ENCODE results near the gene NOP16.

Gene NOP16

DNA sequence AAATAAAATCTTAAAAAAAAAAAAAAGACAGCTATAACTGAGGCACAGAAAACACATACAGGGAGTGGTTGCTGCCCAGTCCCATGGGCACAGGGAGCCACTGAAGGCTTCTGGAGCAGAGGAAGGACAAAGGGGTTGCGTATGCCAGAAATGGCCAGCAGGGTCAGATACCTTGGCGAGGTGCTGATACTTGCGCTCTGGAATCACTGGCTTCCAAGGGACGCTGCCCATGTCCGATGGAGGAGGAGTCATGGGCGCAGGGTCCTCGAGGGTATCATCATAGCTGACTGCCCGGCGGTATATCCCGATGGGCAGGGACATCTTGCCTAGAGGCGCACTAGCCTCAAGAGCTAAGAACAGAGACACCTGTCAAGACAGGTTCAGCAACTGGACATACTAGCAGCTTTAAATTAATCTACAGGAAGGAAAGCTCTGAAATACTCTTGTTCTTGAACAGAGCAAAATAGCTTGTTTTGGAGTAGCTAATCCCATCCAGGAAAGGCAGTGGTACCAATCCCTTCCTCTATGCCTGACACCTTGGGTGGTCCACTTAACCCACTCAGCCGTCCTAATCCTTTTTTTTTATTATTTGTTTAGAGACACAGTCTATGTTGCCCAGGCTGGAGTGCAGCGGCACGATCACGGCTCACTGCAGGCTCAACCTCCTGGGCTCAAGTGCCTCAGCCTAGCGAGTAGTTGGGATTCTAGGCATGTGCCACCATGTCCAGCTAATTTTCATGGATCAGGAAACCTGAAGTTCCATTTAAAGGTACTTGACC lies 32.8 kb downstream of the NOP16 start:
- no peak for DNase-seq

DNA sequence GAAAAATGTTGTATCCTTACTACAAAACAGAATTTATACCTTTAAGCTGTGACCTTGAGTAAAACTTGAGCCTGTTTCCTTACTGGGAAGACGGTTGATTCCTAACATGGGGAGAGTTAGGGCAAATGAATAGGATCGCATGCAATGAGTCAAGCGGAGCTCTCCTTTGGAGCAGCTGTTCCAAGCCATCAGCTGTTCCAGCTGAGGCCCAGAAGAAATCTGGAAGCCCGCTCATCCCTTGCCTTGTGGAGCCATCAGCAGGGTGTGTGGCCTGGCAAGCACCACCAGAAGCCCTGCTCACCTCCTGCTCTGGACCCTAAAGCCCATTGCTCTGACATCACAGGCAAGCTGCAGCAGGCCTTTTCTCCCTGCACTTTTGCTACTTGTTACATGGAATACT lies 34.9 kb downstream of the NOP16 start:
- no peak for DNase-seq

DNA sequence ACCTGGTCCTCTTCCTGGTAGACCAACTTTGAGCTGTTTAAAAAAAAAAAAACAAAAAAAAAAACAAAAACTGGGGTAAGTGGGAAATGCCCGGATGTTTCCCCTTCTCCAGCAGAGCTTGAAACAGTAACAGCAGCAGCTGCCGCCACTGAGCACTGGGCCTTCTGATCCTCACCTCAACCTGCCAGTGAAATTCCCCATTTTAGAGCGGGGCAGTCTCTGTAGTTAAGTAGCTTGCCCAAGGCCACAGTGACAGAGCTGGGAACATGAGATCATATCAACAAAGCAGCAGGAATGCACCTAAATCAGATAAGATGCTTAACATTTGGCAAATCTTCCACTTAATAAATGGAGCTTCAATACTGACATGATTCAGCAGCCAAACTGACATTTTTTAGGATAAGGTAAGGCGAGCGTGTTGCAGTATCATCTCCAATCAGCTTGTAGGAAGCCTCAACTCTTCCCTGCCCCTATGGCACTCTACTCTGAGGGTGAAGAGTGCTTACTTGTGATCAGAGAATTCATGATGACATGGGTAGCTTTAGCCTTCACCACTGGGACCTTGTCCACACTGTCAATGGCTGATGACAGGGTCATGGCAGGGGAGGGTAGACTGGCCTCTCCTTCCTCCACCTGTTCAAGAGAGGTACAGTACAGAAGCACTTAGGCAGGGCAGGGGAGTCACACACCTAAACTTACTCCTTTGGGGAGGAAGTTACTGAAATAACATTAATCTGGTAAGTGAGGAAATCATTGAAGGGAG lies 36.1 kb downstream of the NOP16 start:
- DNase-seq = no peak

DNA sequence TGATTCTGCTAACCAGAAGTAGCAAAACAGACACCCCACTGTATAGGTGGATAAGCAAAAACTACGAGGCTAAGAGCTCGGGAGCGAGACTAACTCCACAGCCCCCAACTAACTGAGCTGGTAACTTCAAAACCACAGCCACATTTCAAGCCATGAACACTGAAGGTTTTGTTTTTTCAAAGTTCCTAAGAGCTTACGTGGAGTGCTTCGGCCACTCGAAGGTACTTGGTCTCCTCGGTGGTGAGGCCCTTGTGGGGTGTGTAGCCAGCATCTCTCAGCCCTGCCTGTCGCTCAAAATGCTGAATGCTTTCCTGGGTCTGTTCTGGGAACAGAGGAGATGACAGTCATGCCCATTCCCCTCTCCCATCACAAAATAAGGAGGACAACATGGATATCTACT lies 38.0 kb downstream of the NOP16 start:
- no peak for DNase-seq

DNA sequence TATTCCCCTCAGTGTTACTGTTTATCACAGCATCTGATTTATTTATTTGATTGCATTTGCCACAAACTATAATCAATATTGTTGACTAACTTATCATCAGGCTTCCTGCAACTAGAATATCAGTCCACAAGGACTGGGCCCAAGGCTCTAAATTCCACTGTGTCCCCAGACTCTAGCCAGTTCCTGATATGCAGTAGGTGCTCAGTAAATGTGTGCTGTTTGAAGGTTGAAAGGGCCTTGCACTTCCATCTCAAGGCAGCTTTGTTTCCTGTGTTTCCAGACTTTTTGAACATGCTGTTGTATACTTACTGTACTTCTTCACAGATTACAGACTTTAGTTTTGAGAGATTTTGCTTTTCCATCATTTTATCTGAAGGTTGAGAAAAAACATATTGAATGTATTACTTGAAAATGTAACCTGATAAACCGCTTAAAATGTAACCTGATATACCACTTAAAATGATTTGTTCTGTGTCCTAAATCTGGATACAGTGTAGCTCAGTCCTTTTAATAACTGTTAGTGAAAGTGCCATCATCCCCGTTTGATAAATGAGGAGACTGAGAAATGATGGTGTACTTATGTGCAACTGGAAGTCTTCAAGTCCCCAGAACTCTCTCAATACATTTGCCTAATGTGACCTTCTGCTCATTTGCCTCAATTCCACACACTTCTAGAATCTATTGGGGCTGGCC lies 45.5 kb downstream of the NOP16 start:
- no peak for DNase-seq

DNA sequence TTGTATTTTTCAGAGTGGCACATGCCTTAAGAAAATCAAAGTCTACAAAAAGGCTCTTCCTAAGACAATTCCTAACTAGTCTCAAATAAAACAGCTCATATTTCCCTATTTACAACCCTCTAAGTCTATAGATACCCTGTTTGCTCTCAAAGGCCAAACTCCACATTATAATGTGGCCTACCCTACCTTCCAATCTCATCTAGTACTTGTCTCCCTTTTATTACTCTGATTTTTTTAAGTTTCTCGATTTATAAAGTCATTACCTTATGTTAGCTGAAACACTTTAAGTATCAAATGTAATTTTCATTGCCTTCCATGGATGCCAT lies 46.3 kb downstream of the NOP16 start:
- DNase-seq = no peak

DNA sequence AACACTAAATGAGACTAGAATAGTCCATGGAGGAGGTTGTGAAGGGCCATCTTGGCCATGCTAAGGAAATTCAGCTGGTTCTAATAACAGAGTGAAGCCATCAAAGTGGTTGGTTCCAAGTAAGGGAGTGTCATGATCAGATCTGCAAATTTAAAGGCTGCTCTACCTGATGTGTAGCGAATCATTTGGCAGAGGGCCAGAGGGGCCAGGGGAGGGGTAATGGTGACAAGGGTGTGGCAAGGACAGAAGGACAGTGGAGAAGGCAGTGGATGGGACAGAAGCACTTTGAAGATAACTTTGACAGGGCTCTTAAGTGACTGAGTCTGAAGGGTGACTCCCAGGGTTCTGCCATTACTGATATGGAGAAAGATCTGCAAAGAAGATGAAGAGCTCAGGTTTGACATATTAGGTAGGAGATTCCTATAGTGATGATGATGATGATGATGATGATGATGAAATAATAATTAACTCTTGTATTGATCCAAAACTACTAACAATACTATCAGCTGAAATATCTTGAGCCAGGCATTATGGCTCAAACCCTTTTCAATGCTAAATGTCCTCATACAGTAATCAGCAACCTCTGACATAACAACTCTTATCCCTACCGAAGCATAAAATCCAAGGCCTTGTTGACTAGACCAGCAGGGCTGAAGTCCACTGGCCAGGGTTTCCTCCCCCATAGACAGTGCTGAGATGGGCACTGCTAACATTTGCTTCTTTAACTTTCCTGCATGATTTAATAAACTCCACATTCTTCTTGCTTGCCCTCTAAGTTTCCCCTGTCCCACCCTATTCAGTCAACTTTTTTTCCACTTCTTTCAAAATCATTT lies 46.9 kb downstream of the NOP16 start:
- DNase-seq = no peak

DNA sequence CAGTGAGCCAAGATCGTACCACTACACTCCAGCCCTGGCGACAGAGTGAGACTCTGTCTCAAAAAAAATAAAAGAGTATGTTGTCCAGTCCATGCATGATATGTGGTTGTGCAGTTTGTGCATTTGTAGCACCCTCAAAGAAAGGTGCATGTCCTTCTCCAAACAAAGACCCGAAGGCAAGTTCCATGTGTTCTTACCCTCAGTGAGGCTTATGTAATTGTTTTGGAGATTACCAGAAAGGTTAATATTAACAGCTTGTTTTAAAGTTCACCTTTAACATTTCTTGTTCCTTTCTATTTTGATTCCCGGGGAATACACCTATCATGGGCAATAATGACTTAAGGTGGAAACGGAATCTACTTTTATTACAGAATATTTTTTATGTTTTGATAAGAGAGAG lies 49.1 kb downstream of the NOP16 start:
- DNase-seq = no peak

DNA sequence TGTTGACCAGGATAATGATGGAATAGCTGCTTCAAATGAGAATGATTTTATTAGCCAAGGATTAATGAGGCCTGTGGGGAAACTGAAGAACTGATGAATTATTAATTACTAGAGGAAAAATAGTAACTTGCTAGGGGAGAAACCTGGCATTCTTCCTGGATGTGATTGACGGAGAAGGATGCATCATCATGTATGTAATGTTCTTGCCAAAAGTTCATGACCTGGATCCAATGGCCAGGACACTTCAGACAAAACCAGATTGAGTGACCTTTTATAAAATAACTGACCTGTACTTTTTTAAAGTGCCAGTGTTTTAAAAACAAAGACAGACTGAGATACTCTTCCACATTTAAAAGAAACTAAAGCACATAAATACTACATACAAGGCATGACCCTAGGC lies 50.5 kb downstream of the NOP16 start:
- DNase-seq = no peak

DNA sequence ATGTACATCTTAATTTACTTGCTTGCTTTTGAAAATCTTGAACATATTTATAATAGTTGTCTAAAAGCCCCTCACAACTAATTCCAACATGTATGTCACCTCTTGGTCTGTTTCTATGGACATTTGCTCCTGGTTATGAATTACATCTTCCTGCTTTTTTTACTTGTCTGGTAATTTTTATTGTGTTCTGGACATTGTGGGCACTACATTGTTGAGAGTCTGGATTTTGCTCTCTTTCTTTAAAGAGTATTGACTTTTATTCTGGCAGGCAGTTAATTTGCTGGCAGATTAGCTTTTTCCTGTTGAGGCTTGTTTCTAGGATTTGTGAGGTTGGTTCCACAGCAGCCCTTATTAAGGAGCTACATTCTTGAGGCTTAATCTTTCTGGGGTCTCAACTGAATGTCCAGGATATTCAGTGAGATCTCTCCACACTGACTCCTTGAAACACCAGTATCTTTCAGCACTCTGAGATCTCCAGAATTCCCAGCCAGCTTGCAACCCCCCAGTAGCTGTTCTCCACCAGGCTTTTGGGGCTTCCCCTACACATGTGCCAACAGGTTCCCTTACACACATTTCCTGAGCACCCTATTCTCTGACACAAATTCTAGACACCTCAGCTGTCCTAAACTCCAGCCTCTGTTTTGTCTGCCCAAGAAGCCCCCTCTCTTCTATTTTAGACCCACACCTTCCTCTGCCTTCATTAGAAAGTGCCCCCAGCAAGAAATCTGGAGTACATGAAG lies 54.2 kb downstream of the NOP16 start:
- DNase-seq = no peak
